Uterus (tissue), 2 donors: ENCODE data around the gene ZNF710.

Source experiments
- CTCF ChIP-seq, 4 experiments: fragments of 200-600 bp in 2 of 4; fragments of 450-650 bp in 2 of 4; sonication (generic) in 2 of 4; IDR thresholded peaks; one replicate each; pipeline ENCODE4 v1.5.1; 2016 to 2019; ENCODE audit warnings: antibody characterized with exemption in 4 of 4, mild to moderate bottlenecking in 2 of 4, moderate library complexity in 1 of 4
- POLR2A ChIP-seq, 2 donors: fragments of 450-650 bp; IDR thresholded peaks; one replicate each; pipeline ENCODE4 v1.6.1; 2016; ENCODE audit warnings: antibody characterized with exemption in 2 of 2, mild to moderate bottlenecking in 1 of 2, moderate library complexity in 1 of 2

DNA sequence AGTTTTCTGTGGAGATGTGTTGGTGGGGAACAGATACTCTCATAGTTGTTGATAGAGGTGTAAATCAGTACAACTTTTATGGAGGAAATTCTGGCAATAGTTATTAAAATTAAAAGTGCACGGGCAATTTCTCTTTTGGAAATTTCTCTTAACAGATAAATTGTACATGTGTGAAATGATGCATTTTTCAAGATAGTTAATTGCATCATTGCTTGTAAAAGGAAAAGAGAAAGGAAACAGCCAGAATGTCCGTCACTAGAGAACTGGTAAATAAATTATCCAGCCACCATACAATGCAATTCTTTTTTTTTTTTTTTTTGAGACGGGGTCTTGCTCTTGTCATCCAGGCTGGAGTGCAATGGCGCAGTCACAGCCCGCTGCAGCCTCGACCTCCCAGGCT lies 14.2 kb downstream of the ZNF710 start:
- TF ChIP-seq POLR2A (IDR thresholded peaks at IDR 0.05) (no peak), CTCF (IDR thresholded peaks at IDR 0.05) (no peak)
